Sigmoid colon (tissue), 7 donors: Measurements from ENCODE around the gene VRK2. TPM values are rescaled to one million over a fixed set of nuclear protein-coding genes. Genes with fewer than 3 reads are reported as not detected.

Experiments used
- DNase-seq: peaks from one replicate; pipeline ENCODE4 v3.0.0-alpha.2; 2019
- H3K27ac ChIP-seq, 4 donors: fragments of 200-600 bp; sonication (generic); one replicate each; pipeline ENCODE4 v1.5.1; 2016 to 2019; ENCODE audit warnings: mild to moderate bottlenecking in 1 of 4
- H3K27me3 ChIP-seq, 3 donors: fragments of 200-600 bp; sonication (generic); one replicate each; pipeline ENCODE4 v1.5.1; 2019; ENCODE audit warnings: mild to moderate bottlenecking in 1 of 3
- H3K36me3 ChIP-seq, 4 donors: fragments of 200-600 bp; sonication (generic); one replicate each; pipeline ENCODE4 v1.5.1; 2016 to 2019
- H3K4me1 ChIP-seq, 4 donors: fragments of 200-600 bp; sonication (generic); one replicate each; pipeline ENCODE4 v1.5.1; 2017 to 2019
- H3K4me3 ChIP-seq, 4 donors: fragments of 200-600 bp; sonication (generic); one replicate each; pipeline ENCODE4 v1.5.1; 2017 to 2019; ENCODE audit warnings: mild to moderate bottlenecking in 2 of 4, moderate library complexity in 1 of 4
- H3K9me3 ChIP-seq, 4 donors: fragments of 200-600 bp in 3 of 4; sonication (generic) in 3 of 4; one replicate each; pipeline versions ENCODE4 v1.5.1 to v1.6.1; 2013 to 2019
- EP300 ChIP-seq, 4 donors: sonication (generic); formaldehyde crosslinking; IDR thresholded peaks; one replicate each; pipeline ENCODE4 v1.6.1; 2017; ENCODE audit warnings: antibody characterized with exemption in 4 of 4
- POLR2A ChIP-seq, 2 donors: fragments of 450-650 bp; IDR thresholded peaks; one replicate each; pipeline ENCODE4 v1.6.1; 2016; ENCODE audit warnings: antibody characterized with exemption in 2 of 2, mild to moderate bottlenecking in 2 of 2, moderate library complexity in 2 of 2
- POLR2AphosphoS5 ChIP-seq, 4 donors: sonication (generic); formaldehyde crosslinking; IDR thresholded peaks; one replicate each; pipeline ENCODE4 v1.6.1; 2017; ENCODE audit warnings: antibody characterized with exemption in 4 of 4
- WGBS, 2 donors: extraction: QIAGEN DNeasy Blood & Tissue Kit; methylation state at CpG; one replicate each; pipeline ENCODE4 v1.1.7; 2013; 5-methylcytosine and 5-hydroxymethylcytosine counted together
- intact Hi-C: fragments of 100-400 bp; cut with DNase I; formaldehyde crosslinking; loops from one replicate; pipeline ENCODE4 v1.15.1; 2023
- polyA plus RNA-seq, 3 donors: library from polyadenylated mRNA; stranded (reverse); fragments of 200-250 nt; gene quantifications; one replicate each; pipeline ENCODE4 v1.2.3, GENCODE V29; 2013
- total RNA-seq, 4 donors: library from RNA; depleted of rRNA; stranded (reverse); fragments of >200 nt; gene quantifications; one replicate each; pipeline ENCODE4 v1.1.0, GENCODE V29; 2016
- TF ChIP-seq, protein P1 (sequence below), 4 experiments: fragments of 450-650 bp in 3 of 4; fragments of 200-600 bp in 1 of 4; IDR thresholded peaks; one replicate each; pipeline ENCODE4 v1.5.1; 2016 to 2019; ENCODE audit warnings: antibody characterized with exemption in 4 of 4, mild to moderate bottlenecking in 3 of 4, moderate library complexity in 2 of 4
- donor health status: healthy with polysubstance abuse.
- donor health status: Bipolar disorder and iron deficiency.
- donor health status: healthy.

VRK2 gene
- total and polyA plus RNA-seq, 7 donors = 6.6 to 32.8 (median 22.7) TPM

DNA sequence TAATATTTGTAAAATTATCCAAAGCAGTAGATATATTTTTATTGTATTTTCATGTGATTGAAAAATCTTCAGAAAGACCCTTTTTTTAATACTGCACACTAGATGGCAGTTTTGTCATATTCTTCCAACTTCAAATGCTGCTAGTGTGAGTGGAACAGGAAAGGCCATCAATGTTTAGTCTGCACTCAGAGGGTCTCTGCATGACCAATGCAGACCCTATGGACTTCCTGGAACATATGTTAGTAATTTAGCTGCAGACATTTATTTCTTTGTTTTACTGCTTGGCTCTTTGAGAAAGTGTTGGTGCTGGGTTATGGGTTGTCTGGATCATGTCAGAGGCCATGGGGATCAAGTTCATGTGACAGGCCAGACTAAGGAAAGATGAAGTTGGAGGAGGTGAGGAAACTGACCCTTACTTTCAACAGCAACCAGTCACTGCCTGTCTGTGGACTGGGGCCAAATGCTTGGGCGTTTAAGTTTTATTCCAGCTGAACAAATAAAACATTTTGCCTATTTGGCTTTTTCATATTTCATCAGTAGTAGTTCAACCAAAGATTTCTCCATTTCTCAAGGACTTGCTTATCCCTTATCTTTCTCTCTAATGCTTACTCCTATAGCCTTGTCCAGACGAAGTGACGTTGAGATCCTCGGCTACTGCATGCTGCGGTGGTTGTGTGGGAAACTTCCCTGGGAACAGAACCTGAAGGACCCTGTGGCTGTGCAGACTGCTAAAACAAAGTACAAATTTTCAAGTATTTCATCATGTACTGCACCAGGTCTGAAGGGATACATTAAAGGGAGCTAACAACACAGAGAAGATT, 84.8 kb downstream of the VRK2 start:
- Histone ChIP-seq H3K27me3 (no peaks in the 10 kb centered on the region), H3K27ac (no peak overlapping the region), H3K4me1 (peaks cover 0 to 21% (median 14%) of the 10 kb centered on the region in 4 donors), H3K9me3 (no peaks in the 10 kb centered on the region), H3K4me3 (no peak overlapping the region), H3K36me3 (no peaks in the 10 kb centered on the region)
- 45 to 83% methylated on average over 5 of the region's 5 CpGs for WGBS, 2 donors
- no peak for TF ChIP-seq POLR2AphosphoS5 (IDR thresholded peaks at IDR 0.05)
- TF ChIP-seq, protein P1, sequence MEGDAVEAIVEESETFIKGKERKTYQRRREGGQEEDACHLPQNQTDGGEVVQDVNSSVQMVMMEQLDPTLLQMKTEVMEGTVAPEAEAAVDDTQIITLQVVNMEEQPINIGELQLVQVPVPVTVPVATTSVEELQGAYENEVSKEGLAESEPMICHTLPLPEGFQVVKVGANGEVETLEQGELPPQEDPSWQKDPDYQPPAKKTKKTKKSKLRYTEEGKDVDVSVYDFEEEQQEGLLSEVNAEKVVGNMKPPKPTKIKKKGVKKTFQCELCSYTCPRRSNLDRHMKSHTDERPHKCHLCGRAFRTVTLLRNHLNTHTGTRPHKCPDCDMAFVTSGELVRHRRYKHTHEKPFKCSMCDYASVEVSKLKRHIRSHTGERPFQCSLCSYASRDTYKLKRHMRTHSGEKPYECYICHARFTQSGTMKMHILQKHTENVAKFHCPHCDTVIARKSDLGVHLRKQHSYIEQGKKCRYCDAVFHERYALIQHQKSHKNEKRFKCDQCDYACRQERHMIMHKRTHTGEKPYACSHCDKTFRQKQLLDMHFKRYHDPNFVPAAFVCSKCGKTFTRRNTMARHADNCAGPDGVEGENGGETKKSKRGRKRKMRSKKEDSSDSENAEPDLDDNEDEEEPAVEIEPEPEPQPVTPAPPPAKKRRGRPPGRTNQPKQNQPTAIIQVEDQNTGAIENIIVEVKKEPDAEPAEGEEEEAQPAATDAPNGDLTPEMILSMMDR (IDR thresholded peaks at IDR 0.05) = no peak
- no peak for TF ChIP-seq EP300 (IDR thresholded peaks at IDR 0.05)
- TF ChIP-seq POLR2A (IDR thresholded peaks at IDR 0.05) = no peak
- intact Hi-C loops = no loop called here
- no peak for DNase-seq

DNA sequence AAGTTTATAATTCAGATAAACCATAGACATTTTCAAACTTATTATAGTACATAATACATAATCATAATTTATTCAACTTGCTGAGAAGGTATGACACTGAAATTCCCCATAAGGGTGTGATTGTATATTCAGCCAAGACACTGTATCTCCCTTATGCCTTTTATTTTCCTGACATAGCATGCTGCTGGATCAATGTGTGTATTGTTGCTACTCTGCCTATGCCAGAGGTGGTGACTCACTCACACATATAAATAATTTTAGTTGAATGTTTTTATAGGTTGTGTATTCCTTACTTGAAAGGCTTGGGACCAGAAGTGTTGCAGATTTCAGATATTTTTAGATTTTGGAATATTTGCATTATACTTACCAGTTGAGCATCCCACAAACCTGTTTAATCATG, 86.8 kb downstream of the VRK2 start:
- no peaks in the 10 kb centered on the region for H3K27me3 ChIP-seq
- peaks cover 0 to 21% (median 15%) of the 10 kb centered on the region in 4 donors for H3K4me1 ChIP-seq
- DNase-seq = no peak
- intact Hi-C loops = no loop called here
- no peak for TF ChIP-seq EP300 (IDR thresholded peaks at IDR 0.05)
- TF ChIP-seq POLR2A (IDR thresholded peaks at IDR 0.05) = no peak
- TF ChIP-seq, protein P1 (IDR thresholded peaks at IDR 0.05) = no peak
- TF ChIP-seq POLR2AphosphoS5 (IDR thresholded peaks at IDR 0.05) = no peak
- H3K9me3 ChIP-seq = no peaks in the 10 kb centered on the region
- no peak overlapping the region for H3K4me3 ChIP-seq
- no peak overlapping the region for H3K27ac ChIP-seq
- H3K36me3 ChIP-seq = no peaks in the 10 kb centered on the region

DNA sequence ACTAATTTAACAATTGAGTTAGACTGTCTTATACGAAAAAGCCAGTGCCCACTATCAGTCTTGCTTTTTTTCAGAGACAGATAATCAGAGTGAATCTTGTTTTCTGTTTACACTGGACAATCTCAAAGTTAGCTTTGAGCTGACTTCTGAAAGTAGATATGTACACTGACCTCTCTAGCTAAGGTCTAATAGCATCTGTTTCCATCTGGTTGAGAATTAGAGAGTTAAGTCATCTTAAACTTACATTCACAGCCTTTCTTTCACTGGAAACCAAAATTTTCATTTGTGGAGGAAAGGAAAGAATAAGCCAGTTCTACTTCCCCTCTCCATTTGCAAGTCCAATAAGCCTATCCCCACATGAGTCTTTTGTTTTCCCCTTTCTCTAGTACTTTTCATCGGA, 89.3 kb downstream of the VRK2 start:
- TF ChIP-seq EP300 (IDR thresholded peaks at IDR 0.05) = no peak
- H3K27ac ChIP-seq = no peak overlapping the region
- WGBS, 2 donors = 85 to 94% methylated on average over 2 of the region's 2 CpGs
- no peak for DNase-seq
- intact Hi-C loops = no loop called here
- no peaks in the 10 kb centered on the region for H3K27me3 ChIP-seq
- H3K4me1 ChIP-seq = peaks cover 0 to 15% (median 11%) of the 10 kb centered on the region in 4 donors
- no peak overlapping the region for H3K4me3 ChIP-seq
- peaks cover 0 to 6% (median 0%) of the 10 kb centered on the region in 4 donors for H3K36me3 ChIP-seq
- H3K9me3 ChIP-seq = no peaks in the 10 kb centered on the region

- intact Hi-C loops = no loop called here
- Histone ChIP-seq H3K4me3 (no peak overlapping the region), H3K9me3 (no peaks in the 10 kb centered on the region), H3K27ac (no peak overlapping the region), H3K36me3 (peaks cover 0 to 7% (median 0%) of the 10 kb centered on the region in 4 donors), H3K4me1 (peaks cover 0 to 3% (median under 1%) of the 10 kb centered on the region in 4 donors), H3K27me3 (no peaks in the 10 kb centered on the region)
- DNase-seq = no peak
- no peak for TF ChIP-seq EP300 (IDR thresholded peaks at IDR 0.05)
- TF ChIP-seq, protein P1 (IDR thresholded peaks at IDR 0.05) = no peak
- no peak for TF ChIP-seq POLR2A (IDR thresholded peaks at IDR 0.05)
- TF ChIP-seq POLR2AphosphoS5 (IDR thresholded peaks at IDR 0.05) = no peak
Measured at GRCh38 chr2:58137221-58137620, 90.6 kb downstream of the VRK2 start.

DNA sequence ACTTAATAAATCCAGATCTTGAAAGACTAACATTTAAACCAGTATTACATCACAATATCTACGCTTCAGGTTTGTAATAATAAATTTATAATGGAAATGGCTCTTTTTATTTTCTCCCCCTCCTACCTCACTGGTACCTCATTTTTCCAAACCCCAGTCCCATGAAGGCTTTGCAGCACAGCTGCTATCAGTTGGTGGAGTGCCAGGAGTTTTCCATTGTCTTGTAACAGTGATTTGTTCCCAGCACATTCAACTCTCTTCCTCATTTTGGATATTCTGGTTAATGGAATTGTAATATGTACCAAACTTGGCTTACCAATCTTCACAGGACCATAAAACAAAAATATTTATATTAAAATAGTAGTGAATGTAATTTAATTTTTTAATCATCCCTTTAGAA, 91.2 kb downstream of the VRK2 start:
- Histone ChIP-seq H3K27me3 (no peaks in the 10 kb centered on the region), H3K4me1 (peaks cover 0 to 3% (median 0%) of the 10 kb centered on the region in 4 donors), H3K36me3 (peaks cover 0 to 7% (median 0%) of the 10 kb centered on the region in 4 donors), H3K27ac (no peak overlapping the region), H3K4me3 (no peak overlapping the region), H3K9me3 (no peaks in the 10 kb centered on the region)
- intact Hi-C loops = no loop called here
- 95 to 100% methylated on average over 1 of the region's 1 CpG for WGBS, 2 donors
- TF ChIP-seq EP300 (IDR thresholded peaks at IDR 0.05) = no peak
- TF ChIP-seq, protein P1 (IDR thresholded peaks at IDR 0.05) = no peak
- TF ChIP-seq POLR2AphosphoS5 (IDR thresholded peaks at IDR 0.05) = no peak
- TF ChIP-seq POLR2A (IDR thresholded peaks at IDR 0.05) = no peak
- DNase-seq = no peak
